ENCODE measurements around the gene PRICKLE4. TPM values are rescaled to one million over a fixed set of nuclear protein-coding genes. Genes with fewer than 3 reads are reported as not detected.

Gene PRICKLE4
- total RNA-seq, 1 donor from 2014 or later: 2.0 TPM

DNA sequence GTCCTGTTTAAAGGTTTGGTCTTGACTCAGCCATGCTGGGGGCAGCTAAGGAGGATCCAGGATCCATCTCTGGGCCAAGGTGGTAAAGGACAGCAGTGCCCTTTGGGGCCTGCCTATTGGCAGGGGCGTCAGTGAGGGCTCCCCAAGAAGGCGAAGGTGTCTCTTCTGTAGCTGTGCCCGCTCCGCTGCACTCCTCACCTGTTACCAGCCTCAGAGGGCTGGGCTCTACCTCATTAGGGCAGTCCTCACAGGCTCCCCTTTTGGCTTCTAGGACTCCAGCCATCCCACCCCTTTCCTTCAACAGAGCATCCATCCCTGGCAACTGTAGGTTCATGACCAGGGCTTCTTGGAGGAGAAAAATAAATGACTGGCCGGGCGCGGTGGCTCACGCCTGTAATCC lies 11.2 kb upstream of the PRICKLE4 start:
- no peak for DNase-seq (ENCODE audit: low spot score)

- no peak for DNase-seq (ENCODE audit: low spot score)
These were observed 10.1 kb upstream of the PRICKLE4 start for GRCh38 chr6:41770381-41771057.

GRCh38 chr6:41771058-41771983 lies 9.3 kb upstream of the PRICKLE4 start:
- DNase-seq (ENCODE audit: low spot score): no peak

- DNase-seq (ENCODE audit: low spot score): no peak
These were observed 5.7 kb upstream of the PRICKLE4 start for GRCh38 chr6:41774841-41775240.

GRCh38 chr6:41775293-41775882 lies 5.2 kb upstream of the PRICKLE4 start:
- DNase-seq (ENCODE audit: low spot score): no peak

GRCh38 chr6:41777551-41778285 lies 2.9 kb upstream of the PRICKLE4 start:
- DNase-seq (ENCODE audit: low spot score): peak; percentile 12

DNA sequence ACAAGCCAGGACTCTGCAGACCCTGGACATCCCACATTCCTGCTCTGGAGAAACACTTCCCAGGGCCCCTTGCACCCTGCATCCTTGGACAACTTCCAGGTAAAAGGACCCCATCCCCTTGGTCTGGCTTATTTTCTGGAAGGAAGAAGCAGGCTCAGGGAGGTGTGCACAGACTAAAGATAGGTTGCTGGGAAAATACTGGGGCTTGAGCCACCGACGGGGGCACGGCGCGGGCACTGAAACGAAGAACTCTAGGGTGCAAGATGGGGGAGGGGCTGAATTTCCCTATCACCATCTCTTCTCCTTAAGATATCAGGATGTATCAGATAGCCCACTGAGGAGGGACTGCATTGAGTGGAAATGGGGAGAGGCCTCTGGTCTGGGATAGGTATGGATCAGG lies 1.7 kb upstream of the PRICKLE4 start:
- DNase-seq (ENCODE audit: low spot score): no peak

GRCh38 chr6:41779336-41779735 lies 1.2 kb upstream of the PRICKLE4 start:
- no peak for DNase-seq (ENCODE audit: low spot score)

DNA sequence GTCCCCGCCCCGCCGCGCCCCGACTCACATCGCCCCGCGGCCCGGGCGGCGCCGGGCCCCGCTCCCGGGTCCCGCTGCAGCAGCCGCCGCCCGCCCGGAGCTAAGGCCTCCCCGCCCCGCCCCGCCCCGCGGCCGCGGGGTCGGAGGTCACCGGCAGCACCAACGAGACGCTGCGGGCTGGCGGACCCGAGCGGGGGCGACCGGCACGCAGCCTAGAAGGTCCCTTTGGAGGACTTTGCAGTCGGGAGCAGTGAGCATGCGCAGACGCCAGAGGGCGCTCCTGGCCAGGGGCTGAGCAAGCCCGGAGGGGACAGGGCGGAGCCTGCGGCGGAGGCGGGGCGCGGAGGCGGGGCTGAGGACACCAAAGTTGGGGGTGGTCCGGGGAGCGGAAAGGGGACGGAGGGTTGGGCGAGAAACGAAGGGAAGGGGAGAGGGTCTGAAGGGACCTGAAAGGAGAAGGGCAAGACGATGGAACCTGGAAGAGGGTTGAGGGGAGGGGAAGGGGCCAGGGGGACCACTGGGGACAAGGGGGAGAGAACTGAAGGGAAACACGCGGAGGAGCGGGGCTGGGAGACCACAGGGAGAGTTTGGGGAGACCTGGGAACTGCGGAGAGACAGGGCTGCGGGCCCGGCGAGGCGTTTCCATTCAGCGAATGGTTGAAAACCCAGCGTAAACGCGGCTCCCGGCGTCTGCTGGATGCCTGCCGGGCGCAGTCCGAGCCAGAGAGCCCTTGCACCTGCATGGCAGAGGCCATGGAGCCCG lies 613 bp upstream of the PRICKLE4 start, which contains the start of gene FRS3:
FRS3 (minus strand) TSS at position 113 of the 763 bp plus-strand sequence. CDS start 2,913 bp downstream, outside the sequence.
- peak; percentile 100 for DNase-seq (ENCODE audit: low spot score)

GRCh38 chr6:41781366-41781730 lies 766 bp downstream of the PRICKLE4 start:
- no peak for DNase-seq (ENCODE audit: low spot score)

DNA sequence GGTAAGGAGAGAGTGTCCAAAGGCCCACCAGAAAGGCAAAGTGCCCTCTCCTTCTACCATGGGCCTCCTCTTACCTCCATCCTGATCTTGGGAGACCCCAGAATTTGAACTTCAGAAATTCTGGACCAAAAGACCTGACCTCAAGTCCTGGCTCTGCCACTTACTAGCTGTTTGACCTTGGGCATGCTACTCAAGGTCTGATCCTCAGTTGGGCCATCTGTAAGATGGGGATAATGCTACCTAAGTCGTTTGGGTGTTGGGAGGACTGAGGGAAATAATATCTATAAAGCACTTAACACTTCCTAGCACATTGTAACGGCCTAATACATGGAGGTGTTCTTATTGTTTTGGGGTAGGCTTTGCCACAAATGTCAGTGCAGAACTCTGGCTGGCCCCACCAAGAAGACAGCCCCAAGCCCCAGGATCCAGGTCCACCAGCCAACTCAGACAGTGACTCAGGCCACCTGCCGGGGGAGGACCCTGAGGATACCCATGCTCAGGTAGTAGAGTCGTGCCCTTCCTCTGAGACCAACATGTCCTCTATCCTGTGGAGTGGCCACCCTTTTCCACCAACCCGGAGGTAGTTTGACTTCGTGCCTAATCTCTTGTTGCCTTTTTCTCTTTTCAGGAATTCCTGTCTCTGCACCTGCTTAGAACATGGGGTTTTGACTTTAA lies 2.7 kb downstream of the PRICKLE4 start:
- no peak for DNase-seq (ENCODE audit: low spot score)

- DNase-seq (ENCODE audit: low spot score): no peak
These were observed 4.1 kb downstream of the PRICKLE4 start for GRCh38 chr6:41784581-41785171.

GRCh38 chr6:41785254-41785653 lies 4.7 kb downstream of the PRICKLE4 start:
- DNase-seq (ENCODE audit: low spot score): no peak

DNA sequence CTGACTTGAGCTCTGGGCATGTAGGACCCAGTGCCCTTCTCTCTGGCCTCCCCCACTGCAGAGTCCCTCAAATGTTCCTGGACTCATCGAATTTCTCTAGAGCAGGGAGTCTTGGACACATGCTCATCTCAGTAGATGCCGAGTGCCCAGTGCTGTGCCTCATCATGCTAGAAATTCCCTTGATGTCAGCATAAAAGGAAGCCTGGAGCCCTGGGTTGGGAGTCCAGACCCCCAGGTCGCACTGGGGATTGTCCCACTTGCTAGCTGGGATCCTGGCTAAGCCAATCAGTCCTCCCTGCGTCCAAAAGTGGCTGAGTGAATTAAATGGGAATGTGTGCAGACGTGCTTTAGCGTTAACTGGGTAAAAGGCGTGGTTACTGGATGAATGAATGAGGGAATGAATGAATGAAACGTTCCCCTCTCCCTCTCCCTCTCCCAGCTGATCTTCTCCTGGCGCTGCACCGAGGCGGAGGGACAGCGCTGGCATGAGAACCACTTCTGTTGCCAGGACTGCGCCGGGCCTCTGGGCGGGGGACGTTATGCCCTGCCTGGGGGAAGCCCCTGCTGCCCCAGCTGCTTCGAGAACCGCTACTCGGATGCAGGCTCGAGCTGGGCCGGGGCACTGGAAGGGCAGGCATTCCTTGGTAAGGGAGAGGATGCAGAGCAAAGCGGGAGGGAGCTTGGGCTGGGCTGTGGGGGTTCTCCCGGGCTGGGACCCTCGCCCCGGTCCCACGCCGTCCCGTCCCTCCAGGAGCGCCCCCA lies 5.3 kb downstream of the PRICKLE4 start:
- DNase-seq (ENCODE audit: low spot score): no peak

DNA sequence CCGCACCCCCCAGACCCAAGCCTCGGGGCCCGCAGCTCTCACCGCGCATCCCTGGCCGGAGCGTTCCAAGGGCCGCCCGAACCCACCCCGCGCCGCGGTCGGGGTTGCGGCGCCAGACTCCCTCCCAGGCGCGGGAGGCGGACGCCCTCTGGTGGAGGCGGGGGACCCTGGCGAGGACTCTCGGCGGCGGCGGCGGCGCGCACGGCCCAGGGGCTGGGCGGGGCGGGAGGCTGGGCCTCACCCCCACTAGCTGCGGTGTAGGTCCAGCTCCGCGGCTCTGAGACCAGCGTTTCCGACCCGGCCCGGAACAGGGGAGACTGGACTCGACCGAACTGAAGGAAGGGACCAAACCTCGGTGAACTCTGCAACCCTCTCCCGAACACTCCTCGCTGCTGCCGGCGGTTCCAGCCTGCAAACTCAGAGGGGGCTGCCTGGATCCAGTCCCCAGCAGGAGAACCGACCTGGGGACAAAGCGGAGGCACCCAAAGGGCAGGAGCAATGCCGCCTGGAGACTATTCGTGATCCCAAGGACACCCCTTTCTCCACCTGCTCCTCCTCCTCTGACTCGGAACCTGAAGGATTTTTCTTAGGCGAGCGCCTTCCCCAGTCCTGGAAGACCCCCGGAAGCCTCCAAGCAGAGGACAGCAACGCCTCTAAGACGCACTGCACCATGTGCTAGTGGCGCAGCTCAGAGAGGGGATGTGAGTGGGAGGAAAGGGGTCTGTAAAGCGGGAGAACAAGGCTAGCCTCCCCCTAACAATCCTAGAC lies 6.1 kb downstream of the PRICKLE4 start:
- DNase-seq (ENCODE audit: low spot score): peak; percentile 98

- peak; percentile 99 for DNase-seq (ENCODE audit: low spot score)
These were observed 6.8 kb downstream of the PRICKLE4 start, which contains the start of gene TOMM6 for GRCh38 chr6:41787219-41787917. TOMM6 (plus strand) TSS chr6:41787694; CDS start chr6:41787698, 4 bp downstream.

GRCh38 chr6:41789390-41789724 lies 8.8 kb downstream of the PRICKLE4 start:
- DNase-seq (ENCODE audit: low spot score): no peak
